WTC11 (cell line): ENCODE measurements around the gene CTNNA2. TPM values are rescaled to one million over a fixed set of nuclear protein-coding genes. Genes with fewer than 3 reads are reported as not detected.

Source experiments
- ATAC-seq: fragments of 200-7000 bp; cut with Tn5 transposase; 2 replicates; pipeline ENCODE4 v1.10.0; 2021; ENCODE audit warnings: mild to moderate bottlenecking, moderate library complexity
- CTCF ChIA-PET: fragments of 300-600 bp; sonication (Branson Sonifier 250); formaldehyde crosslinking; loops from one replicate; lab custom pipeline; 2021; ENCODE audit warnings: antibody characterized with exemption; lab: Charles Lee
- POLR2A ChIA-PET: fragments of 350-600 bp; sonication (Branson Sonifier 250); formaldehyde crosslinking; loops from one replicate; lab custom pipeline; 2021; ENCODE audit warnings: antibody characterized with exemption; lab: Charles Lee
- DNase-seq: peaks from one replicate; pipeline ENCODE4 v3.0.0; 2021; ENCODE audit warnings: low spot score
- H3K27ac Mint-ChIP-seq: 2 replicates; pipeline ENCODE4 v1.8.0; 2021; ENCODE audit warnings: mixed read lengths
- H3K27me3 Mint-ChIP-seq: 2 replicates; pipeline ENCODE4 v1.8.0; 2021; ENCODE audit warnings: low read depth, mild to moderate bottlenecking, moderate library complexity, mixed read lengths
- H3K36me3 Mint-ChIP-seq: 2 replicates; pipeline ENCODE4 v1.8.0; 2021; ENCODE audit warnings: mixed read lengths
- H3K4me1 Mint-ChIP-seq: 2 replicates; pipeline ENCODE4 v1.8.0; 2022; ENCODE audit warnings: mixed read lengths
- H3K4me3 Mint-ChIP-seq: 2 replicates; pipeline ENCODE4 v1.8.0; 2021; ENCODE audit warnings: mild to moderate bottlenecking, moderate library complexity, mixed read lengths
- H3K9me3 Mint-ChIP-seq: 2 replicates; pipeline ENCODE4 v1.8.0; 2021; ENCODE audit warnings: mixed read lengths
- ATF3 ChIP-seq: sonication (generic); formaldehyde crosslinking; conservative IDR thresholded peaks from 2 replicates; pipeline ENCODE4 v1.8.1; 2022; ENCODE audit warnings: mild to moderate bottlenecking, missing genetic modification reagents
- ELF4 ChIP-seq: sonication (generic); formaldehyde crosslinking; IDR thresholded peaks from 2 replicates; pipeline ENCODE4 v1.8.1; 2022; ENCODE audit warnings: low read depth, mild to moderate bottlenecking, moderate library complexity, missing genetic modification reagents
- EMX1 ChIP-seq: fragments of 250-450 bp; sonication (Bioruptor Pico); IDR thresholded peaks from 2 replicates; pipeline ENCODE4 v1.8.0; 2021; ENCODE audit warnings: mild to moderate bottlenecking
- ETV6 ChIP-seq: sonication (generic); formaldehyde crosslinking; IDR thresholded peaks from 2 replicates; pipeline ENCODE4 v1.8.1; 2022; ENCODE audit warnings: mild to moderate bottlenecking, missing genetic modification reagents
- FOXK1 ChIP-seq: sonication (generic); formaldehyde crosslinking; IDR thresholded peaks from 2 replicates; pipeline ENCODE4 v1.8.0; 2022; ENCODE audit warnings: mild to moderate bottlenecking, moderate library complexity, missing genetic modification reagents
- HMGXB4 ChIP-seq: sonication (generic); formaldehyde crosslinking; IDR thresholded peaks from 2 replicates; pipeline ENCODE4 v1.8.1; 2023; ENCODE audit warnings: mild to moderate bottlenecking, moderate library complexity, missing genetic modification reagents
- KAT7 ChIP-seq: sonication (generic); formaldehyde crosslinking; IDR thresholded peaks from 2 replicates; pipeline ENCODE4 v1.8.1; 2023; ENCODE audit warnings: missing genetic modification reagents, mild to moderate bottlenecking, borderline replicate concordance
- MXD4 ChIP-seq: fragments of 250-450 bp; sonication (Bioruptor Pico); IDR thresholded peaks from 2 replicates; pipeline ENCODE4 v1.8.0; 2021; ENCODE audit warnings: mild to moderate bottlenecking, moderate library complexity, borderline replicate concordance
- NFYB ChIP-seq: sonication (generic); formaldehyde crosslinking; conservative IDR thresholded peaks from 2 replicates; pipeline ENCODE4 v1.8.0; 2022; ENCODE audit warnings: low read depth, missing genetic modification reagents
- NR1H2 ChIP-seq: sonication (generic); formaldehyde crosslinking; IDR thresholded peaks from 2 replicates; pipeline ENCODE4 v1.9.0; 2021; ENCODE audit warnings: mild to moderate bottlenecking, moderate library complexity, missing genetic modification reagents
- RORB ChIP-seq: fragments of 250-450 bp; sonication (Bioruptor Pico); IDR thresholded peaks from 2 replicates; pipeline ENCODE4 v1.9.0; 2021; ENCODE audit warnings: mild to moderate bottlenecking
- TEAD1 ChIP-seq: sonication (generic); formaldehyde crosslinking; IDR thresholded peaks from 2 replicates; pipeline ENCODE4 v1.8.0; 2022; ENCODE audit warnings: mild to moderate bottlenecking, missing genetic modification reagents
- USF1 ChIP-seq: sonication (generic); formaldehyde crosslinking; IDR thresholded peaks from 2 replicates; pipeline ENCODE4 v1.8.0; 2022; ENCODE audit warnings: mild to moderate bottlenecking, missing genetic modification reagents
- ZNF121 ChIP-seq: sonication (generic); formaldehyde crosslinking; IDR thresholded peaks from 2 replicates; pipeline ENCODE4 v1.8.0; 2023; ENCODE audit warnings: missing genetic modification reagents
- ZNF219 ChIP-seq: sonication (generic); formaldehyde crosslinking; IDR thresholded peaks from 2 replicates; pipeline ENCODE4 v1.8.0; 2023; ENCODE audit warnings: missing genetic modification reagents, mild to moderate bottlenecking, borderline replicate concordance
- ZNF232 ChIP-seq: sonication (generic); formaldehyde crosslinking; IDR thresholded peaks from 2 replicates; pipeline ENCODE4 v1.8.0; 2022; ENCODE audit warnings: mild to moderate bottlenecking, missing genetic modification reagents
- total RNA-seq: library from RNA; stranded (reverse); gene quantifications from 3 replicates; pipeline ENCODE4 v1.2.3, GENCODE V29; 2021
- TF ChIP-seq, protein P1 (sequence below): sonication (generic); formaldehyde crosslinking; IDR thresholded peaks from 2 replicates; pipeline ENCODE4 v1.8.0; 2022; ENCODE audit warnings: mild to moderate bottlenecking, missing genetic modification reagents
- TF ChIP-seq, protein P2 (sequence below): fragments of 200-600 bp; IDR thresholded peaks from 2 replicates; pipeline ENCODE4 v1.8.0; 2022; ENCODE audit warnings: antibody characterized with exemption
- TF ChIP-seq, protein P3 (sequence below): sonication (generic); formaldehyde crosslinking; IDR thresholded peaks from 2 replicates; pipeline ENCODE4 v1.8.1; 2023; ENCODE audit warnings: mild to moderate bottlenecking, missing genetic modification reagents
- TF ChIP-seq, protein P4 (sequence below): sonication (generic); formaldehyde crosslinking; IDR thresholded peaks from 2 replicates; pipeline ENCODE4 v1.8.1; 2023; ENCODE audit warnings: mild to moderate bottlenecking, missing genetic modification reagents, borderline replicate concordance
- TF ChIP-seq, protein P5 (sequence below): sonication (generic); formaldehyde crosslinking; IDR thresholded peaks from 2 replicates; pipeline ENCODE4 v1.8.1; 2023; ENCODE audit warnings: mild to moderate bottlenecking, missing genetic modification reagents

CTNNA2 gene
- total RNA-seq, 1 experiment from 2014 or later, result 3.8 TPM

DNA sequence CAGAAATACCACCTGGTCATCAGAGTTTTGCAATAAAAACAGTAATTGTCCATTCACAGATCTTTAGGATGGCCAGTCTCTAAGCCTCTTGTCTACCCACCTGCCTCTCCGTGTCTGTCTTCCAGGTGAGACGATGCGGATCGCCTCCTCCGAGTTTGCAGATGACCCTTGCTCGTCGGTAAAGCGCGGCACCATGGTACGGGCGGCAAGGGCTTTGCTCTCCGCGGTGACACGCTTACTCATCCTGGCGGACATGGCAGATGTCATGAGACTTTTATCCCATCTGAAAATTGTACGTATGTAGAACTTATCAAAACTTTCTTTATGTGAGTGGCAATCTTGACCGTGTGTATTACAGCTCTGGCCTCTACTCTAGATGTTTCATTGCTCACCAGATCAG lies 345.0 kb downstream of the CTNNA2 start (continued):
- TF ChIP-seq ZNF232 (CRISPR knock-in tag), result no peak
- TF ChIP-seq EMX1 (CRISPR knock-in tag), result no peak
- no peak for TF ChIP-seq TEAD1 (CRISPR knock-in tag)
- no peak for TF ChIP-seq ATF3 (CRISPR knock-in tag)
- TF ChIP-seq ZNF219 (CRISPR knock-in tag), result no peak
- TF ChIP-seq ZNF121, result no peak
- no peak for TF ChIP-seq FOXK1
- TF ChIP-seq, protein P1, sequence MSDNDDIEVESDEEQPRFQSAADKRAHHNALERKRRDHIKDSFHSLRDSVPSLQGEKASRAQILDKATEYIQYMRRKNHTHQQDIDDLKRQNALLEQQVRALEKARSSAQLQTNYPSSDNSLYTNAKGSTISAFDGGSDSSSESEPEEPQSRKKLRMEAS (CRISPR knock-in tag), result no peak
- no peak for TF ChIP-seq RORB
- TF ChIP-seq KAT7 (CRISPR knock-in tag), result no peak
- no peak for TF ChIP-seq ETV6 (CRISPR knock-in tag)

GRCh38 chr2:79860228-79861058 lies 347.6 kb downstream of the CTNNA2 start:
- Mint-ChIP-seq H3K9me3 (no peaks in the 10 kb centered on the region), H3K27me3 (no peaks in the 10 kb centered on the region), H3K4me1 (peaks cover 42% of the 10 kb centered on the region), H3K4me3 (no peak overlapping the region), H3K36me3 (no peaks in the 10 kb centered on the region), H3K27ac (no peak overlapping the region)
- ChIA-PET CTCF (interaction anchor here (0.7 to 2.7 kb wide), 6 partner anchors 190 to 819 kb away, joined by 3 to 20 read pairs (median 4); partner anchors contain the start of gene CTNNA2), POLR2A (no interaction called here)
- ATAC-seq (peak; percentile 88), DNase-seq (no peak)
- no peak for TF ChIP-seq HMGXB4 (CRISPR knock-in tag)
- TF ChIP-seq, protein P2, sequence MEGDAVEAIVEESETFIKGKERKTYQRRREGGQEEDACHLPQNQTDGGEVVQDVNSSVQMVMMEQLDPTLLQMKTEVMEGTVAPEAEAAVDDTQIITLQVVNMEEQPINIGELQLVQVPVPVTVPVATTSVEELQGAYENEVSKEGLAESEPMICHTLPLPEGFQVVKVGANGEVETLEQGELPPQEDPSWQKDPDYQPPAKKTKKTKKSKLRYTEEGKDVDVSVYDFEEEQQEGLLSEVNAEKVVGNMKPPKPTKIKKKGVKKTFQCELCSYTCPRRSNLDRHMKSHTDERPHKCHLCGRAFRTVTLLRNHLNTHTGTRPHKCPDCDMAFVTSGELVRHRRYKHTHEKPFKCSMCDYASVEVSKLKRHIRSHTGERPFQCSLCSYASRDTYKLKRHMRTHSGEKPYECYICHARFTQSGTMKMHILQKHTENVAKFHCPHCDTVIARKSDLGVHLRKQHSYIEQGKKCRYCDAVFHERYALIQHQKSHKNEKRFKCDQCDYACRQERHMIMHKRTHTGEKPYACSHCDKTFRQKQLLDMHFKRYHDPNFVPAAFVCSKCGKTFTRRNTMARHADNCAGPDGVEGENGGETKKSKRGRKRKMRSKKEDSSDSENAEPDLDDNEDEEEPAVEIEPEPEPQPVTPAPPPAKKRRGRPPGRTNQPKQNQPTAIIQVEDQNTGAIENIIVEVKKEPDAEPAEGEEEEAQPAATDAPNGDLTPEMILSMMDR, result peak; percentile 51

DNA sequence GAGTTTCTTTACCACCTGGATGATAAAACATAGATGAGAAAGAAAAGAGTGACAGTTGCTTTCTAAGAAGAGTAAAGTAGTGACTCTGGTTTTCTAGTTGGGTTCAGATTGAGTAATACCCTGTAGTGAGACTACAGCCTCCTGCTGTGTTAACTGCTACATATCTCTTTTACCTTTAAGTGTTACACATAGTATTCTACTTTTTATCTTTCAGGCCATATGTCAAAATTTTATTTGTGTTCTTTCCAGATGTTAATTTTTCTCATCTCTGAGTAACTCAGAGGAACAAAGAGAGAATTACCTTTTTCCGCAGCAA lies 348.2 kb downstream of the CTNNA2 start:
- CTCF ChIA-PET, result interaction anchor here (0.7 to 2.7 kb wide), 6 partner anchors 190 to 820 kb away, joined by 3 to 20 read pairs (median 4); partner anchors contain the start of gene CTNNA2
- Mint-ChIP-seq H3K9me3 (no peaks in the 10 kb centered on the region), H3K4me1 (peaks cover 38% of the 10 kb centered on the region), H3K27ac (no peak overlapping the region), H3K36me3 (no peaks in the 10 kb centered on the region), H3K4me3 (no peak overlapping the region), H3K27me3 (no peaks in the 10 kb centered on the region)
- POLR2A ChIA-PET, result no interaction called here
- DNase-seq (no peak), ATAC-seq (no peak)
- TF ChIP-seq, protein P3, sequence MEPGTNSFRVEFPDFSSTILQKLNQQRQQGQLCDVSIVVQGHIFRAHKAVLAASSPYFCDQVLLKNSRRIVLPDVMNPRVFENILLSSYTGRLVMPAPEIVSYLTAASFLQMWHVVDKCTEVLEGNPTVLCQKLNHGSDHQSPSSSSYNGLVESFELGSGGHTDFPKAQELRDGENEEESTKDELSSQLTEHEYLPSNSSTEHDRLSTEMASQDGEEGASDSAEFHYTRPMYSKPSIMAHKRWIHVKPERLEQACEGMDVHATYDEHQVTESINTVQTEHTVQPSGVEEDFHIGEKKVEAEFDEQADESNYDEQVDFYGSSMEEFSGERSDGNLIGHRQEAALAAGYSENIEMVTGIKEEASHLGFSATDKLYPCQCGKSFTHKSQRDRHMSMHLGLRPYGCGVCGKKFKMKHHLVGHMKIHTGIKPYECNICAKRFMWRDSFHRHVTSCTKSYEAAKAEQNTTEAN, result no peak
- TF ChIP-seq NR1H2 (CRISPR knock-in tag) (no peak), USF1 (CRISPR knock-in tag) (no peak), MXD4 (CRISPR knock-in tag) (no peak), NFYB (CRISPR knock-in tag) (no peak), ELF4 (no peak)
- TF ChIP-seq, protein P4, sequence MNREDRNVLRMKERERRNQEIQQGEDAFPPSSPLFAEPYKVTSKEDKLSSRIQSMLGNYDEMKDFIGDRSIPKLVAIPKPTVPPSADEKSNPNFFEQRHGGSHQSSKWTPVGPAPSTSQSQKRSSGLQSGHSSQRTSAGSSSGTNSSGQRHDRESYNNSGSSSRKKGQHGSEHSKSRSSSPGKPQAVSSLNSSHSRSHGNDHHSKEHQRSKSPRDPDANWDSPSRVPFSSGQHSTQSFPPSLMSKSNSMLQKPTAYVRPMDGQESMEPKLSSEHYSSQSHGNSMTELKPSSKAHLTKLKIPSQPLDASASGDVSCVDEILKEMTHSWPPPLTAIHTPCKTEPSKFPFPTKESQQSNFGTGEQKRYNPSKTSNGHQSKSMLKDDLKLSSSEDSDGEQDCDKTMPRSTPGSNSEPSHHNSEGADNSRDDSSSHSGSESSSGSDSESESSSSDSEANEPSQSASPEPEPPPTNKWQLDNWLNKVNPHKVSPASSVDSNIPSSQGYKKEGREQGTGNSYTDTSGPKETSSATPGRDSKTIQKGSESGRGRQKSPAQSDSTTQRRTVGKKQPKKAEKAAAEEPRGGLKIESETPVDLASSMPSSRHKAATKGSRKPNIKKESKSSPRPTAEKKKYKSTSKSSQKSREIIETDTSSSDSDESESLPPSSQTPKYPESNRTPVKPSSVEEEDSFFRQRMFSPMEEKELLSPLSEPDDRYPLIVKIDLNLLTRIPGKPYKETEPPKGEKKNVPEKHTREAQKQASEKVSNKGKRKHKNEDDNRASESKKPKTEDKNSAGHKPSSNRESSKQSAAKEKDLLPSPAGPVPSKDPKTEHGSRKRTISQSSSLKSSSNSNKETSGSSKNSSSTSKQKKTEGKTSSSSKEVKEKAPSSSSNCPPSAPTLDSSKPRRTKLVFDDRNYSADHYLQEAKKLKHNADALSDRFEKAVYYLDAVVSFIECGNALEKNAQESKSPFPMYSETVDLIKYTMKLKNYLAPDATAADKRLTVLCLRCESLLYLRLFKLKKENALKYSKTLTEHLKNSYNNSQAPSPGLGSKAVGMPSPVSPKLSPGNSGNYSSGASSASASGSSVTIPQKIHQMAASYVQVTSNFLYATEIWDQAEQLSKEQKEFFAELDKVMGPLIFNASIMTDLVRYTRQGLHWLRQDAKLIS (CRISPR knock-in tag), result no peak
- TF ChIP-seq, protein P5, sequence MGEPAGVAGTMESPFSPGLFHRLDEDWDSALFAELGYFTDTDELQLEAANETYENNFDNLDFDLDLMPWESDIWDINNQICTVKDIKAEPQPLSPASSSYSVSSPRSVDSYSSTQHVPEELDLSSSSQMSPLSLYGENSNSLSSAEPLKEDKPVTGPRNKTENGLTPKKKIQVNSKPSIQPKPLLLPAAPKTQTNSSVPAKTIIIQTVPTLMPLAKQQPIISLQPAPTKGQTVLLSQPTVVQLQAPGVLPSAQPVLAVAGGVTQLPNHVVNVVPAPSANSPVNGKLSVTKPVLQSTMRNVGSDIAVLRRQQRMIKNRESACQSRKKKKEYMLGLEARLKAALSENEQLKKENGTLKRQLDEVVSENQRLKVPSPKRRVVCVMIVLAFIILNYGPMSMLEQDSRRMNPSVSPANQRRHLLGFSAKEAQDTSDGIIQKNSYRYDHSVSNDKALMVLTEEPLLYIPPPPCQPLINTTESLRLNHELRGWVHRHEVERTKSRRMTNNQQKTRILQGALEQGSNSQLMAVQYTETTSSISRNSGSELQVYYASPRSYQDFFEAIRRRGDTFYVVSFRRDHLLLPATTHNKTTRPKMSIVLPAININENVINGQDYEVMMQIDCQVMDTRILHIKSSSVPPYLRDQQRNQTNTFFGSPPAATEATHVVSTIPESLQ (CRISPR knock-in tag), result no peak
- TF ChIP-seq, protein P1 (CRISPR knock-in tag), result no peak
